SU-DHL-6 (cell line): ENCODE results near the gene ADAD2.
"Not testable (repeated sequence)": the region's sequence is repeated elsewhere in the genome, so short reads cannot be mapped to it uniquely, and the experiment has no call there.

Experiments used
- H2AFZ ChIP-seq: fragments of 200-600 bp; sonication (generic); 2 replicates; pipeline ENCODE4 v1.6.1; 2014; ENCODE audit warnings: low read depth, mild to moderate bottlenecking, moderate library complexity, mixed read lengths, antibody characterized with exemption, low read length; ENCODE audit not compliant: severe bottlenecking
- H3F3A ChIP-seq: fragments of 200-600 bp; shearing (Covaris generic); 2 replicates; pipeline ENCODE4 v1.6.0; 2016; ENCODE audit warnings: antibody characterized with exemption, mild to moderate bottlenecking; ENCODE audit not compliant: insufficient read depth
- H3K27ac ChIP-seq: fragments of 200-600 bp; sonication (generic); 2 replicates; pipeline ENCODE4 v1.5.1; 2016; ENCODE audit warnings: low read depth, mild to moderate bottlenecking, low read length, moderate library complexity, mixed read lengths
- H3K27me3 ChIP-seq: fragments of 200-600 bp; sonication (generic), shearing (Covaris generic); 2 replicates; pipeline ENCODE4 v1.6.0; 2014; ENCODE audit warnings: mild to moderate bottlenecking, low read length
- H3K36me3 ChIP-seq: fragments of 200-600 bp; sonication (generic); 2 replicates; pipeline ENCODE4 v1.6.1; 2014; ENCODE audit warnings: mild to moderate bottlenecking, low read length, mixed read lengths
- H3K4me2 ChIP-seq: fragments of 300-600, 200-600 bp; shearing (Covaris generic), sonication (generic); 2 replicates; pipeline ENCODE4 v1.6.0; 2014; ENCODE audit warnings: low read length, low read depth, mild to moderate bottlenecking; ENCODE audit not compliant: poor library complexity, severe bottlenecking
- H3K4me3 ChIP-seq: fragments of 200-600 bp; sonication (generic); 2 replicates; pipeline ENCODE4 v1.5.1; 2014; ENCODE audit warnings: antibody characterized with exemption, low read length, mild to moderate bottlenecking, mixed read lengths; ENCODE audit not compliant: insufficient read depth, poor library complexity, severe bottlenecking
- H3K79me2 ChIP-seq: fragments of 200-600 bp; sonication (generic); 2 replicates; pipeline ENCODE4 v1.6.1; 2014; ENCODE audit warnings: mild to moderate bottlenecking, low read length, moderate library complexity; ENCODE audit not compliant: insufficient read depth
- H3K9ac ChIP-seq: fragments of 200-600 bp; sonication (generic); 2 replicates; pipeline ENCODE4 v1.7.0; 2014; ENCODE audit warnings: mild to moderate bottlenecking, low read length
- H3K9me2 ChIP-seq: fragments of 200-600 bp; sonication (generic); replicated peaks from 2 replicates; pipeline ENCODE4 v1.6.1; 2014; ENCODE audit warnings: low read length; ENCODE audit not compliant: insufficient read depth
- H3K9me3 ChIP-seq: fragments of 200-600 bp; sonication (generic); 2 replicates; pipeline ENCODE4 v1.6.1; 2014; ENCODE audit warnings: low read length, mixed read lengths; ENCODE audit not compliant: insufficient read depth
- H4K20me1 ChIP-seq: fragments of 200-600 bp; sonication (generic); 2 replicates; pipeline ENCODE4 v1.6.1; 2014; ENCODE audit warnings: low read depth, mild to moderate bottlenecking, antibody characterized with exemption, low read length, moderate library complexity, mixed read lengths
- CTCF ChIP-seq: fragments of 200-600 bp; sonication (generic); IDR thresholded peaks from one replicate; pipeline ENCODE4 v1.5.1; 2017; ENCODE audit warnings: antibody characterized with exemption, mild to moderate bottlenecking, low read length, moderate library complexity; ENCODE audit not compliant: insufficient read depth, poor library complexity, severe bottlenecking
- EZH2phosphoT487 ChIP-seq: fragments of 200-600 bp; sonication (generic), shearing (Covaris generic); conservative IDR thresholded peaks from 2 replicates; pipeline ENCODE4 v1.6.1; 2018; ENCODE audit warnings: mild to moderate bottlenecking, antibody characterized with exemption, low read length, moderate library complexity, mixed read lengths

Gene ADAD2

GRCh38 chr16:84199097-84199496, 8.1 kb downstream of the ADAD2 start:
- no peaks in the 10 kb centered on the region for H4K20me1 ChIP-seq
- H3K36me3 ChIP-seq, result no peaks in the 10 kb centered on the region
- no peaks in the 10 kb centered on the region for H3K79me2 ChIP-seq
- H3K27me3 ChIP-seq, result no peaks in the 10 kb centered on the region
- H3K4me3 ChIP-seq, result no peak overlapping the region
- H3F3A ChIP-seq, result no peaks in the 10 kb centered on the region
- H2AFZ ChIP-seq, result no peak overlapping the region
- no peak overlapping the region for H3K27ac ChIP-seq
- no peaks in the 10 kb centered on the region for H3K9me3 ChIP-seq
- no peak overlapping the region for H3K4me2 ChIP-seq
- H3K9me2 ChIP-seq, result no peaks in the 10 kb centered on the region
- no peak overlapping the region for H3K9ac ChIP-seq
- TF ChIP-seq EZH2phosphoT487, result no peak
- no peak for TF ChIP-seq CTCF

- no peak overlapping the region for H3K9ac ChIP-seq
These were observed 8.9 kb downstream of the ADAD2 start for GRCh38 chr16:84199861-84200260.

GRCh38 chr16:84204551-84204950, 13.6 kb downstream of the ADAD2 start:
- H3F3A ChIP-seq, H3K4me2 ChIP-seq, H3K4me3 ChIP-seq, H3K27me3 ChIP-seq, H3K9me2 ChIP-seq, H3K36me3 ChIP-seq, H3K9me3 ChIP-seq, H3K9ac ChIP-seq, H3K27ac ChIP-seq, H3K79me2 ChIP-seq, H4K20me1 ChIP-seq, H2AFZ ChIP-seq: not testable (repeated sequence)

More at GRCh38 chr16:84199861-84200260, 8.9 kb downstream of the ADAD2 start:
- H3K9me3 ChIP-seq, result no peaks in the 10 kb centered on the region
- H3K4me2 ChIP-seq, result no peak overlapping the region
- H3K36me3 ChIP-seq, result no peaks in the 10 kb centered on the region
- no peak for TF ChIP-seq CTCF
- no peak for TF ChIP-seq EZH2phosphoT487
- no peak overlapping the region for H3K27ac ChIP-seq
- no peaks in the 10 kb centered on the region for H4K20me1 ChIP-seq
- H3K79me2 ChIP-seq, result no peaks in the 10 kb centered on the region
- no peaks in the 10 kb centered on the region for H3F3A ChIP-seq
- H2AFZ ChIP-seq, result no peak overlapping the region
- H3K9me2 ChIP-seq, result no peaks in the 10 kb centered on the region
- no peak overlapping the region for H3K4me3 ChIP-seq
- H3K27me3 ChIP-seq, result no peaks in the 10 kb centered on the region

GRCh38 chr16:84205123-84205522, 14.2 kb downstream of the ADAD2 start:
- H3K36me3 ChIP-seq, H4K20me1 ChIP-seq, H2AFZ ChIP-seq, H3K9ac ChIP-seq, H3K4me3 ChIP-seq, H3K79me2 ChIP-seq, H3F3A ChIP-seq, H3K27me3 ChIP-seq, H3K27ac ChIP-seq, H3K9me3 ChIP-seq, H3K4me2 ChIP-seq, H3K9me2 ChIP-seq: not testable (repeated sequence)
